GM18873 (cell line): ENCODE data around the gene MAMDC2.

ENCODE experiments used
- ATAC-seq: cut with Tn5 transposase; IDR thresholded peaks from one replicate; pipeline ENCODE4 v1.9.1; 2021; ENCODE audit warnings: mild to moderate bottlenecking, moderate library complexity, moderate number of reproducible peaks; ENCODE audit not compliant: unreplicated experiment, low FRiP score

The MAMDC2 gene

GRCh38 chr9:70255486-70255885 is 211.8 kb downstream of the MAMDC2 start:
- ATAC-seq = no peak

DNA sequence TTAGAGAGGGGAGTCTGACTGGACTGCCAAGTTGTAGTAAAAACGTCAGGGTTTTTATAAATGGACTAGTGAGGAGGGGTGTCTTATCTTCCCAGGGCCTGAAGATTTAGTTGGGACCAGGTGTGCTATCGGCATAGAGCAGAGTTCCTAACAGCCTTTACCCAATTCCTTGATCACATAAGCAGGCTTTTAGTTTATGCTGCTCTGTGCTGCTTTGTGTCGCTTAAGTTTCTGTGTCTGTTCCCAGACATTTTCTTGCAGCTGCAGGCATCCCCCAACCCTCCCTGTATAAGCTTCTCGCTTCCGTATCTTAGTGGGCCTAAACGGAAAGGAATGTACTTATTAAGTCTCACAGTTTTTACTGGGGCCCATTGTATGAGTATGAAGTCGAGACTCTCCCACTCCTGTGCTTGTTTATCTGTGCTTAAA is 212.5 kb downstream of the MAMDC2 start:
- no peak for ATAC-seq

GRCh38 chr9:70257502-70257901 is 213.9 kb downstream of the MAMDC2 start:
- no peak for ATAC-seq

- peak; percentile 34 for ATAC-seq
Observed at GRCh38 chr9:70257991-70258691, 214.5 kb downstream of the MAMDC2 start.

GRCh38 chr9:70258692-70259511 is 215.3 kb downstream of the MAMDC2 start, which contains the start of gene SMC5:
Gene SMC5, plus strand, starts transcription at chr9:70258978. Its CDS starts 101 bp downstream, at chr9:70259079.
- ATAC-seq = peak; percentile 82

DNA sequence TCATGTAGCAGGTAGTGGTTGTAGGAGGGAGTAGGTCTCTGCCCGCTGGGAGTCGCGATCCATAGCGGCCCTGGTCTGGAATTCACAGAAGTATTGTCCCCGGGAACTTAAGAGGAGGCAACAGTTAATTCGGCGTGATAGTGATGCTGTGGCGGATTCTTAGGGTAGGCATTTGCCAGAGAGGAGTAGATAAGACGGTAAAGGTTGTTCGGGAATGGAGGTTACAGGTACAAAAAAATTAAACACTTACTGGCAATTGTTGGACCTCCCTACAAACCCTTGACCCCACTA is 215.8 kb downstream of the MAMDC2 start:
- no peak for ATAC-seq

GRCh38 chr9:70260007-70260443 is 216.4 kb downstream of the MAMDC2 start:
- no peak for ATAC-seq

DNA sequence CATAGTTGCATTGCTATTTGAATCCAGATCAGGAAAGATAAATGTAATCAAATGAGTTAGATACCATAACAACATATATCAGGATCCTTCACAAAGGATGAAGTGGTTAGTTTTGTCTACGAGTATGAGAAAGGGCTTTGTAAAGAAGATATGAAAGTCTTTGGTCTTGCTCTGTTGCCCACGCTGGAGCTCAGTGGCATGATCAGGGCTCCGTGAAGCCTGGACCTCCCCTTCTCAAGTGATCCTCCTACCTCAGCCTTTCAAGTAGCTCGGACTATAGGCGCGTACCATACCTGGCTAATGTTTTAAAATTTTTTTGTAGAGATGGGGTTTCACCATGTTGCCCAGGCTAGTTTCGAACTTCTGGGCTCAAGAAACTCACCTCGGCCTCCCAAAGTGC is 217.0 kb downstream of the MAMDC2 start:
- peak; percentile 24 for ATAC-seq

DNA sequence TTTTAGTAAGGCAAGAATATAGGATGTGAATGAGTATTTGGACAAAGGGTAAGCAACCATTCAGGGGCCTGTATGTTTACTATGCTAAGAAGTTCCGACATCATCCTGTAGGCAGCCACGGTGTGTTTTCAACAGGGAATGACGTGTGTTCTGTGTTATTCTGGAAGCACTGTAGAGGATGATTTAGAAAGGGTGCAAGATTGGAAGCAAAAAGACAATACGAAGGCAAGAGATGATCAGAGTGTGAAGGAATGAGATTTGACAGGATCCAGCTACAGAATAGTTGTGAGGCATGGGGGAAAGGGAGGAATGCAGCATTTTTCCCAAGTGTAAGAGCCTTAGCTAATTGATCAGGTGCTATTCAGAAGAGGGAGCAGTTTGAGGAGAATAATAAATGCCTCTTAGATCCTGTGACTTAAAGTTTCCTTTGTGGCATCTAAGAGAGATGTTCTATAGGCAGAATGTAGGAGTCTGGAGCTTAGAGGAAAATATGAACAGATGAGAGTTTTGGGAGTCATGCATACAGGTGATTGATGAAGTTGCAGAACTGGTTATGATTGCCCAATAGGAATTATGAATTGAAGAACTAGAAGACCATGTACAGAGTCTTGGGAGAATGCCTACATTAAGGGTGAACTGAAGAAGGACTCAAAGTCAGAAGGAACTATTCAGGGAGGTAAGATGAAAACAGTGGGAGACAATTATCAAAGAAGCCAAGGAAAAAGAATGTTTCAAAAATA is 217.7 kb downstream of the MAMDC2 start:
- ATAC-seq = no peak

GRCh38 chr9:70262366-70262765 is 218.7 kb downstream of the MAMDC2 start:
- ATAC-seq = no peak

DNA sequence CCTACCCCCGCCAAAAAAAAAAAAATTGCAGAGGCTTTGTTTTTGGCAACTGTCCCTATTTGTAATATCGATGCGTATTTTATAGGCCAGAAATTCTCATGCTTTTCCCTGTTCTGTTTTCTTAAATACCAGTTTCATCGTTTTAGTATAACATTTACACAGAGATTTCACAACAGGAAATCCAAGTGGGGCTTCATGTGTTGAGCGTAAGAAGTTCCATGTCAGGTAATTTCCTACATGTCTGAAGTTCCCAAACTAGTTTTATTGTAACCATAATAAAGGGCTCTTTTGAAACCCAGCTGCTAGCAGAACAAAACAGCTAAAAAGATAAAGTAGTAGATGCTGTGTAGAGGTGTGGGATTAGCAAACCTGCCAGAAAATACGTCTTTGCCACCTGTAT is 219.3 kb downstream of the MAMDC2 start:
- no peak for ATAC-seq

GRCh38 chr9:70263421-70263820 is 219.8 kb downstream of the MAMDC2 start:
- no peak for ATAC-seq
